MV-4-11 (cell line): ENCODE results near the gene STEAP1B.
A peak's percentile ranks its signal among the peaks of the same experiment; 100 is the strongest.
"Not testable (repeated sequence)": the region's sequence is repeated elsewhere in the genome, so short reads cannot be mapped to it uniquely, and the experiment has no call there.

Source experiments
- DNase-seq: peaks from one replicate; lab custom pipeline; 2025; lab: John Stamatoyannopoulos, UW

The STEAP1B gene

DNA sequence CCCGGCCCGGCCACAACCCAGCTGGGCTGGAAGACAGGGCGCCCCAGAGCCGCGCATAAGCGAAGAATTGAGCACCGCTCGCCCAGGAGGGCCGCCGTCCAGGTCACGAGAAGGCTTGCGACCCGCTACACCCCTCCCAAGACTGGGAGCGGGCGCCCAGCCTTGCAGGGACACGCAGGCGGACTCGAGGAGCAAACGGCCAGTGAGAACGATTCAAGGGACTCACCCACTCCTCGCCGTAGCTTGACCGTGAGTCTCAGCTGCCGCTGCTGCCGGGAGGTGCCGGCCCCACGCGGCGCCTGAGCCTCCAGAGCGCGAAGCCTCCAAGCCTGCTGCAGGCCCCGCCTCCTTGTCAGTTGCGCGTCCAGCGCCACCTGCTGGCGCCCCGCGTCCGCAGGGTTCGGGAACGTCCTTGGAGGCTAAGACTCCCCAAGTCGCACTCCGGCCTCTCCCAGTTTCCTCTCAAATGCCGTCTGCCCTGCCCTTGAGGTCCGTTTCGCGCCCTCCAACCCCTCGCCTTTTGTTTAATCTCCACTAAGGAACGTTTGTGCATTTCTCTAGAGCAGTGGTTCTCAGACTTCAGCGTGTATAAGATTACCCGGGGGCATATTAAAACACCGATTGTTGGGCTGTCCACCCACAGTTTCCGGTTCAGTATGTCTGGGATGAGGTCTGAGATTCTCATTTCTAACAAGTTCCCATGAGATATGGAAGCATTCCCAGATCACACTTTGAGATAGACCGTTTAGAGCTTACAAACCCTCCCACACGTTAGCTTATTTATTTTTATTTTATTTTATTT, at the start of gene STEAP1B:
Gene STEAP1B (minus strand): TSS at position 301 of the 802 bp plus-strand sequence. CDS start 5,333 bp downstream, outside the sequence.
- peak; percentile 29 for DNase-seq

DNA sequence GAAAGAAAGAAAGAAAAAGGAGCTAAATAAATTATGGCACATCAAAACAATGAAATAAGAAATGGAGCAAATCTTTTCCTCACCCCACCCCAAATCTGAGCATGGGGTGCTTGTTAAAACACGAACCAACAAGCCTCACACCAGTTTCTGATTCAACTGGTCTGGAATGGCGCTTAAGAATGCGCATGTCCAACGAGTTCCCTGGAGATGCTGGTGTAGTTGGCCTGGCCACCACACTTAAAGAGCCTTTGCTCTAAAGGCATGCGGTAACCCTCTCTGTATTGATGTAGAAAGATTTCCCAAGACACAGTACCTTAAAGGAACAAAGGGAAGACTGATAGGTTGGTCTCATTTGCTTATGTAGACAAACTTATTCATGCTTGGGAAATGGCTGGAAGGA, 49.1 kb upstream of the STEAP1B start:
- DNase-seq, result no peak

DNA sequence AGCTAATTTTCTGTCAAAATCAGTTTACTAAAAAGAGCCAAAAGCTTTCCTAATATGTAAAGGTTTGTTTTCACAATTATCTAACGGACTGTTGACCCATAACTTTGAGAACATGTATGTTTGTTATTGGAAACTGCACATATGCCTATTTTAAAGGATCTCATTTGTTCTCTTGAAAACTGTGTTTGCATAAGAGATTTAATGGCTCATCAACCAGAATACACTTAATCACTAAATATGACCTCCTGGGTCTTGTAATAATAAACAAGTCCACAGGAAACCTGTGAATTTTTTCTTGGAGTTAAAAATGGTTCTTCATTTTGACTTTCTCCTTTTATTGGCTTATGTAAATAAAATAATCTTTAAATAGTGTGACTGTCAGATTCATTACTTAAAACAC, 48.3 kb upstream of the STEAP1B start:
- no peak for DNase-seq

DNA sequence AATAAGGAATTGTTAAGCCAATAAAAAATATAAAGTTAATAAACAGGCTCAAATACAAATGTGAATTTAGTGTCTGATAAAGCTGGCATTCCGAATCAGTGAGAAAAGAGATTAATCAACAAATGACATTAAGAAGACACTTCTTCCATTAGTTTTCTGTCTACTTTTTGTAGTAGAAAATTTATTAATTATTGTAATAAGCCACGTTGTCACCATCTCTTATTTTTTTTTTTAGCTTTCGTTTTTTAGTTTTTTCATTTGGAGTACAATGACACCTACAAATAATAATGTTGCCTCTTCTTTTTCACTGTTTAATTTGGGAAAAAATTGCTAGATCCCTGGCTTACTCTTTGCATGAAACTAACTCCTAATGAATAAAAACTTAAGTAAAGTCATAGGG, 46.8 kb upstream of the STEAP1B start:
- no peak for DNase-seq

DNA sequence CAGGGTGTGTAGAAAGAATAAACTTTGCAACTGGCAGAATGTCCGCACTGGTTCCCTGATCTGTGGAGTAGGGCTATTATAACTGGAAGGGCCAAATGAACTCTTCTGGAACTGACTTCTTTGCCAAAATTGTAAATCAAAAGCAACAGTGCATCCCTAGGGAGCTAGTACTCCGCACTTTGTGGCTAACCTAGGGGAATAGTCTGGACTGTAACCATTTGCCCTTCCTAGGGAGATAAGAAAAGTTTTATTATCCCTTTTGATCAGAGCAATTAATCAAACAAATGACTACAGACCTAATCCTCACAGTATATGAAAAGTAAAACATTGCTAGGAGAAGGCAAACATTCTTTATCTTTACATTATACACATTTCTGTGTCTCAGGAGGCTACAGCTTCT, 45.5 kb upstream of the STEAP1B start:
- no peak for DNase-seq

DNA sequence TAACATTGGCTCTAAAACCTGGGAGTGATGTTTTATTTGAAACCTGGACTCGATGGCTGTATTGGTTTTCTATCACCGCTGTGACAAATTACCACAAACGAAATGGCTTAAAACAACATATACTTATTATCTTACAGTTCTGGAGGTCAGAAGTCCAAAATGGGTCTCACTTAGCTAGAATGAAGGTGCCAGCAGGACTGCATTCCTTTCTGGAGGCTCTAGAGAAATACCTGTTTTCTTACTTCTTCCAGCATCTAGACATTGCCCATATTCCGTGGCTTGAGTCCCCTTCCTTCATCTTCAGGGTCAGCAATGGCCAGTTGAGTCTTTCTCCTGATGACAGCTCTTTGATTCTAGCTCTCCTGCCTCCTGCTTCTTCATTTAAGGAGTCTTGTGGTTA, 44.3 kb upstream of the STEAP1B start:
- DNase-seq, result no peak

DNA sequence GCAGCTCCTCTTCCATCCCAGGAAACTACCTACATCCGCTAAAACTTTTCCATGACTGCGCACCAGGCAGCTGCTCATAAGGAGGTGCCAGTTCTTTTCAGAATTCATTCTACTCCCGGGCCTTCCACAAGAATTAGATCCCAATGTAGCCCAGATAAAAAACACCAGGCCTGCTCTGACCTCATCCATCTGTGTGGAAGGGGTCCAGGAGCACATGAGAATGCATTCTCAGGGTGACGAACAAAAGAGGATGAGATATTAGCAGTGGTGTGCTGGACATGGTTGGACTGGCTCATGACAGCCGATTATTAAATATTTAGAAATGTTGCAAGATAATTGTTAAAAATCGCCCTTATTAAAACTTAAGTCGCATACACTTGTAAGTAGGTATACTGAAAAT, 43.2 kb upstream of the STEAP1B start:
- no peak for DNase-seq

DNA sequence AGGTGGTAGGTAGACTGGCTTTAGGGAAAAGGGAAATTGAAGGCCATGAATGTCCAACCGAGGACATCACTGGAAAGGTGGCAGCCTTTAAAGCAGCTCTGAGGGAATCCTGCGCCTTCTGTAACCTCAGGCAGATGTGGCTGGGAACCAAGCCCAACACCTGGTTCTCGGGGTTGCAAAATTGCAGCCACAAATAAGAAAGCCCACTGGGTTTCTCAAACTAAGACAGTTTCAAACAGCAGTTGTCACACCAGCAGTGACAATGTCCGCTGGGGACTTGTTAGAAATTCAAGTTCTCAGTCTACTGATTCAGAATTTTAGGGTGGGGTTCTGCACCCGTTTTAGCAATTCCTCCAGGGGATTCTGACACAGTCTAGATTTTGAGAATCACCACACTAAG, 42.7 kb upstream of the STEAP1B start:
- peak; percentile 34 for DNase-seq

DNA sequence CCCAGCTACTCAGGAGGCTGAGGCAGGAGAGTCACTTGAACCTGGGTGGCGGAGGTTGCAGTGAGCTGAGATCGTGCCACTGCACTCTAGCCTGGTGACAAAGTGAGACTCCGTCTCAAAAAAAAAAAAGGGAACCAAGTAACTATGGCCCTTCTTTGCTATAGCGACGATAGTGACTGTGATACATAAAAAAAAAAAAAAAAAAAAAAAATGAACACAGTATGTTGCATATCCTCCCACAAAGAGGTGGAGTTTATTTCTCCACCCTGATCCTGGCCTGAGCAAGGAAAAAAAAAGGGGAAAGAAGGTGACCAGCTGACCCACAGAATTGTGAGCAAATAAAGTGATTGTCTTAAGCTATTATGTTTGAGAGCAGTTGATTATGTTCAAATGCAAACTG, 42.3 kb upstream of the STEAP1B start:
- DNase-seq, result peak; percentile 69

DNA sequence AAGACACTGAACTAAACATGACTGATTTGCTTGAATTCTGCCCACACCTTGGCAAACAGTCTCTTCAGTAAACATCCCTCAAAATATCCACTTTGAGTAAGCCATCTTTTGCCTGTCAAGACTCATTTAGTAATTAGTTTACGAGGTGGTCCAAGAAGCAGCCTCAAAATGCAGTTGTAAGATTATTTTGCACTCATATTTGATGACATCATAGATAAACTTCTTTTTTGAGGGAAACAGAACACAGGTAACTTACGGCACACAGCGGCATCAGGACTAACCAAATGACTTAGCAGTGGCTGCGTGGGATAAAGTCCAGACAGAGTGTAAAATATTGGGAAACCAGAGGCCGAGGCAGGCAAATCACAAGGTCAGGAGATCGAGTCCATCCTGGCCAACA, 41.8 kb upstream of the STEAP1B start:
- no peak for DNase-seq

DNA sequence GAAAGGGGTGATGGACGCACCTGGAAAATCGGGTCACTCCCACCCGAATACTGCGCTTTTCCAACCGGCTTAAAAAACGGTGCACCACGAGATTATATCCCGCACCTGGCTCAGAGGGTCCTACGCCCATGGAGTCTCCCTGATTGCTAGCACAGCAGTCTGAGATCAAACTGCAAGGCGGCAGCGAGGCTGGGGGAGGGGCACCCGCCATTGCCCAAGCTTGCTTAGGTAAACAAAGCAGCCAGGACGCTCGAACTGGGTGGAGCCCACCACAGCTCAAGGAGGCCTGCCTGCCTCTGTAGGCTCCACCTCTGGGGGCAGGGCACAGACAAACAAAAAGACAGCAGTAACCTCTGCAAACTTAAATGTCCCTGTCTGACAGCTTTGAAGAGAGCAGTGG, 28.5 kb upstream of the STEAP1B start:
- DNase-seq, result not testable (repeated sequence)

DNA sequence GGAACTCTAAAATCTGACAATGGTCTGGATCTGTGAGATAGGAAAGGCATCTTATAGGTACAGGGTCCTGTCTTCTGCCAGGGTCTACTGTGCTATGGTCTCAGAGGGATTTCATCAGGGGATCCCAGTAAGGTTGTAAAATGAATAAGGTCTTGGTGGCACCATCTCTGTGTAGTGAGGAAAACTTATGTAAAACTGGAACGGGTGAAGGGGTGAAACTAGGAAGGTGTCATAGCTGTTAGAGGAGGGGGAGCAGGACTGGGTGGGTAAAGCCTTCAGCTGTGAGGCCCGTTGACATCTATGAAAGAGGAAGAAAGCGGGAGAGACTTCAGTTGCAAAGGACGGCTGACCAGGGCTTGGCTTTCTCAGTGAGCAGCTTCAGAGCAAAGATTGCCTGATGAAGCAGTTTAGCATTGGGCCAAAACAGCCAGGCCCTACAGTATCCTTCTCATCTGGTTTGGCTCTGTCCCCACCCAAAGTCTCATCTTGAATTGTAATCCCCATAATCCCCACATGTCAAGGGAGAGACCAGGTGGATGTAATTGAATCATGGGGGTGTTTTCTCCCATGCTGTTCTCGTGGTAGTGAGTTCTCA, 24.5 kb upstream of the STEAP1B start:
- not testable (repeated sequence) for DNase-seq

DNA sequence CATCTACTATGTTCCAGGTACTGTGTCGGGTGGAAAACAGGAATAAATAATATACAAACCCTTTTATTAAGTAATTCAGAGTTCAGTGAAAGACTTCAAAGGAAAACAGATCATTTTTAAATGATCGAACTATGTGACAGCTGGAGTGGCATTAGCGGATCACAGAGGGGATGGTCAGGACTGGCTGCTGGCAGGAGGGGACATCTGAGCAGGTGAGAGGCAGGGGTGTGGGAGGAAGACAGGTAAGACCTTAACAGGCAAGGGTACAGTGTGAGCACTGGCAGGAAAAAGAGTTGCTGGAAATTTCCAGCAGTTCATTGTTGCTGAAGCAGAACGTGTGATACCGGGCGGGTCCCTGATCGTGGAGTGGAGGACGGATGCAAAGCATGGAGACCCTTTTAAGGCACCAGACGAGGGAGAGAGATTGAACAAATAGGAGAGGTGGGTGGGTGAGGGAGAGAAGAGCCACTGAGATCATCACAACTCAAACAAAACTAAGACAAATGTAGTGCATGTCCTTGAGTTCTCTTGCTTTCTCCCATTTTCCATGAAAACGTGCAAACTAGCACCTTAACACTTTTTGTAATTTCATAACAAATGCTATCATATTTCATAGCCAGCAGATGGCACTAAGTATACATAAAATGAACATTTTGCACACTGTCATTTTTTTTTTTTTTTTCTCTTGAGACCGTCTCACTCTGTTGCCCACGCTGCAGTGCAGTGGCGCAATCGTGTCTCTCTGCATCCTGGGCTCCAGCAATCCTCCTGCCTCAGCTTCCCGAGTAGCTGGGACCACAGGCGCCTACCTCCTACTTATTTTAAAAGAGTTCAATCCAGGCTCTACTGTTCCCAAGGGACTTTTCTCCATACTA, 23.7 kb upstream of the STEAP1B start:
- DNase-seq, result peak; percentile 71

DNA sequence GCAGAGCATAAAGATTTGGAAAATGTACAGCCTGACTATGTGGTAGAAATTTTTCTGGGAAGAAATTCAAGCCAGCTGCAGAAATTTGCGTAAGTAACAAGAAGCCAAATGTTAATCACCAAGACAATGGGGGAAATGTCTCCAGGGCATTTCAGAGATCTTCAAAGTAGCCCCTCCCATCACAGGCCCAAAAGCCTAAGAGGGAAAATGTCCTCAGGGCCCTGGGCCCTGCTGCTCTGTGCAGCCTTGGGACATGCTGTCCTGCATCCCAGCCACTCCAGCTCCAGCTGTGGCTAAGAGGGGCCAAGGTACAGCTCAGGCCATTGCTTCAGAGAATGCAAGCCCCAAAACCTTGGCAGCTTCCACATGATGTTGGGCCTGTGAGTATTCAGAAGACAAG, 19.6 kb upstream of the STEAP1B start:
- DNase-seq, result not testable (repeated sequence)

DNA sequence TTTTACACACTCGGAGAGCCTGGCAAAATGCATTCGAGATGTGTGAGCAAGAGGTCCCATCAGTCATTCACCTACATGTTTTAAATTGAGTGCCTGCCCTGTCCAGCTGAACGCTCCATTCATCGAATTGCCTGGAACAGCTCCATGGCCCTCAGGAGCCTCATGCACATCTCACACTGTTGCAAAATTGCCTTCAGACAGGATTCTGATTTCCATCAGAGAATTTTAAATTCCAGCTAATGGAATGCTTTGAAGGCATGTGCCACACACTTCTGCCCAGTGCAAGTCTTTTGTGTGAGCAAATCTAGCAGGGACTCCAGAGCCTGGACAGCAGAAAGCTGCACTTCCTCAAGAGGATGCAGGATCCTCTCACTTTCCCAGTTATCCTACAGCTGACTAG, 17.0 kb upstream of the STEAP1B start:
- DNase-seq, result not testable (repeated sequence)

DNA sequence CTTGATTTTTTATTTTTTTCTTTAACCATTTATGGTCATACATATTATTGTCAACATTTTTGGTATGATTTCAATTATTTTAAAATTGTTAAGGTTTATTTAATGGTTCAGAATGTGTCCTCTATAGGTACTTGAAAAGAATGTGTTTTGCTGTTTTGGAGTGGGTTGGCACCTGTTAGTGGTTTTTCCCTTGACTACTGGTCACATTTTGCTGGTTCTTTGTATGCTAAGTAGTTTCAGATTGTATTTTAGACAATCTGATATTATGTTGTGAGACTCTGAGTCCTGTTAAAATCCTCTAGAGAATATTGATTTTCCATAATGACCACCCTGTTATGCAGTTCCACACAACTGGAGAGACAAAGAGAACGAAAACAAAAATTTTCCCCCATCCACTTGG, 15.0 kb upstream of the STEAP1B start:
- DNase-seq, result not testable (repeated sequence)

DNA sequence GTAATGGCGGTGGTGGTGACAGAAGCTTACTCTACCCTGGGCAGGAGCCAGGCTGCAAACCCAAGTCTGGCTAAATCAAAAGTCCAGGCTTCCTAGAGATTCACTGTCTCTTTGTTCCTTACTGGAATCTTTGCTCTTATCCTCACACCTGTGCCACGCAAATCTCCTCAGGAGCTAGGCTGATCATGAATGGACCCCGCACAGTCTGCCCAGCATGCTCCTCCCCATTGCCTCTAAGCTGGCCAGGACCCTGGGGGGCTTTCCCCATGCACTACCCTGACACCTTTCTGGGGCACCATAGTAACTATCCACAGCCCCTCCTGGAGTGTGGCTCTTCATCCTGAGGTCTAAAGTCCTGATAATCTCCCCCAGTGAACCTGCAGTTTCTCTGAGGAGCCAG, 7.3 kb upstream of the STEAP1B start:
- DNase-seq, result not testable (repeated sequence)

DNA sequence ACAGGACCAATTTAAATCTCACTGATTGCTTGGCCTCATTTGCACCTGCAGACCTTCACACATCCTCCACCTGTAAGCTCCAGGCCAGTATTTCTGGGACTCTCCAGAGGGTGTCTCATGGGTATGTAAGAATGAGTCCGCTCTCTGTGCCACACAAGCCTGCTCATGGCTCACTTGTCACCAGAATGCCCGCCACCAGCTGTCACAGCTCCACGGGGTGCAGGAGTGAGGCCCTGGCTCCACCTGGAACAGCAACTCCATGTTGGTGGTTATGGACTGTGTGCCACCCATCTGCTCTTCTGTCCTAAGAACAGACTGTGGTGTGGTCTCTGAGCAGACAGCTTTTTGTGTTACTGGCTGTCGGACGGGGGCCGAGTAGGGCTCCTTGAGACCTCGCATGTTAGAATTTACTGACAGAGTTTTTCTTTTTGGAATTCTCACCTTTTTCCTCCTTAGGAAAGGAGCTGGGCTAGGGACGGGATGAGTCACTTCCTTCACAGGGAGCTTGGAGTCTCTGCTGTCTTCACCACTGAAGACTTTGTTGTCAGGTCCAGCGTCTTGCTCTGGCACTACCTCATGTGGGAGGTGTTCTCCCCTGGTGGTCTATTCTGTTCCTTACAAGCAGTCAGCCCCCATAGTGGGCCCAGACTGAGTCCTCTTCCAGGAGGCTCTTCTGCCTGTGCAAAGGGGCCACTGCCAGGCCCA, 6.5 kb upstream of the STEAP1B start:
- DNase-seq, result not testable (repeated sequence)

DNA sequence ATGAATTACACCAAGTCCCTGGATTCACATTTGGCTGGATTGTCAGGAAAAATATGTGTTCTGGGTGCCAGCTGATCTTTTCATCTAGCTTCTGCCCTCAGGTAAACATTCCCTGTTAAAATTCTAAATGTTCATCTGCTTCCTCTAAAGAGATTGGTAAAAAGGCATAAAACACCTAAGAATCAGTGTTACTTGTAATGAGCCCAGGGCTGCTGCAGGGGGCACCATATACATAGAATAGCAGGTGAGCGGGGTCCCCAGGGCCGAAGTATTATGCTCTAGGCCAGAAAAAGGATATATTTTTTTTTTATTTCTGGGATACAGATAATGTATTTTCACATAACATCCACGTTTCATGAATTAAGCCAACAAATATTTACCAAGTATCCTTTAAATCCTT, 4.5 kb upstream of the STEAP1B start:
- not testable (repeated sequence) for DNase-seq

DNA sequence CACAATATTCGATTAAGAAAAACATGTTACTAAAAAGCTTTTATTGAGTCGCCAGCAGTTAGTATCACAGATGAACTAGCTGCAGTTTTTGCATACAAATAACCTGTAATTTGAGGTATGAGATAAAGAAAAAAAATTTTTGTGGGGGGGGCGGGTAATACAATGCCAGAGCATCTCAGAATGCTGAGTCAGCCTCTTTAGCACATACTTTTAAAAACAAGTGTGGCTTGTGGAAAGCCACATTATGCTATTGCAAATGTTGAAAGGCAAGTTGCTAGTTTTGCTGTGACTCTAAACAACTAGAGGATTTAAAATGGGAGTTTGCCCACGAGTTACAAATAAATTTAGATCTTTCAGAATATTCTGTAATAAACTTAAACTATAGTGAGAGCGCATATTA, 2.1 kb upstream of the STEAP1B start:
- not testable (repeated sequence) for DNase-seq

DNA sequence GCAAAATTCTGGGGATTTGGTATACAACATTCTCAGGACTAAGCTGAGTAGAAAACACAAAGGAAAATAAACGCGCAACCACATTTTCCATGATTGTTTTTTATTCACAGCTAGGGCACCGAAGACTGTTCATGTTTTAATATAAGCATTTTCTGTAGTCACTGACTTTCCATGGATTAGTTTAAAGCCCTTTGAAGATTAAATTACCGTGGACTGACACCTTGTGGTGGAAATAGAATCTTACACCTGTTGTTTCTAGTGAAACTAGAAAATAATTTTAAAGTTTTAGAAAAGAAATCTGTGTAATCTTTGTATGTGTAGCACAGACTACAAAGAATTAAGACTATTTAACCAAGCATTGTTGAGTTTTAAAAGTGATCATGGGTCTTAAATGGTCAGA, 1.3 kb upstream of the STEAP1B start:
- DNase-seq, result not testable (repeated sequence)

DNA sequence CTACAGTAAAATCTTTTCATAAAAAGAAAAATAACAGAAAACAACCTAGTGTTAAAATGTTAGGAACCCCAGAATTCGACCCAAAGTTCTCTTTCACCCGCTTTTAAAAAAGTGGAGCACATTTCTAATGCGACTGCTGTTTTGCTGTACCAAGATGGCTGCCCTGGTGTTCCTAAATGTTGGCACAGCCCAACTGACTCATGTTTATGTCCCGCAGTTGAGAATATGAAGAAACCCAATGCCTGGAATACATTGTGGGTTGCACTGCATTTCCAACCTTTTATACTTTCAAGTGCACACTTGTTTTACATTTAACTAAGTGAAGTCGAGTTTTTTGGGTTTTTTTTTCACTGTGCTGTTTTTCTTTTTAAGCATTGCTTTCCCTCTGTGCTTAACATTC, 944 bp downstream of the STEAP1B start:
- no peak for DNase-seq
